ENCODE measurements around the gene LRSAM1.

The LRSAM1 gene

GRCh38 chr9:127536499-127536898 is 85.2 kb downstream of the LRSAM1 start:
- TF ChIP-seq, protein P1, sequence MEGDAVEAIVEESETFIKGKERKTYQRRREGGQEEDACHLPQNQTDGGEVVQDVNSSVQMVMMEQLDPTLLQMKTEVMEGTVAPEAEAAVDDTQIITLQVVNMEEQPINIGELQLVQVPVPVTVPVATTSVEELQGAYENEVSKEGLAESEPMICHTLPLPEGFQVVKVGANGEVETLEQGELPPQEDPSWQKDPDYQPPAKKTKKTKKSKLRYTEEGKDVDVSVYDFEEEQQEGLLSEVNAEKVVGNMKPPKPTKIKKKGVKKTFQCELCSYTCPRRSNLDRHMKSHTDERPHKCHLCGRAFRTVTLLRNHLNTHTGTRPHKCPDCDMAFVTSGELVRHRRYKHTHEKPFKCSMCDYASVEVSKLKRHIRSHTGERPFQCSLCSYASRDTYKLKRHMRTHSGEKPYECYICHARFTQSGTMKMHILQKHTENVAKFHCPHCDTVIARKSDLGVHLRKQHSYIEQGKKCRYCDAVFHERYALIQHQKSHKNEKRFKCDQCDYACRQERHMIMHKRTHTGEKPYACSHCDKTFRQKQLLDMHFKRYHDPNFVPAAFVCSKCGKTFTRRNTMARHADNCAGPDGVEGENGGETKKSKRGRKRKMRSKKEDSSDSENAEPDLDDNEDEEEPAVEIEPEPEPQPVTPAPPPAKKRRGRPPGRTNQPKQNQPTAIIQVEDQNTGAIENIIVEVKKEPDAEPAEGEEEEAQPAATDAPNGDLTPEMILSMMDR (IDR thresholded peaks at IDR 0.05; ENCODE audit: low read depth, low read length): no peak
- TF ChIP-seq MAX (IDR thresholded peaks at IDR 0.05; ENCODE audit: low read depth, low read length): no peak
- no peak for DNase-seq (ENCODE audit: low read depth)
- H3K4me3 ChIP-seq (ENCODE audit: low read depth, low read length): no peak overlapping the region

GRCh38 chr9:127537014-127537413 is 85.7 kb downstream of the LRSAM1 start:
- no peak for TF ChIP-seq MYC (IDR thresholded peaks at IDR 0.05; ENCODE audit: low read depth, low read length)
- TF ChIP-seq MAX (IDR thresholded peaks at IDR 0.05; ENCODE audit: low read depth, low read length): no peak
- TF ChIP-seq, protein P1 (IDR thresholded peaks at IDR 0.05; ENCODE audit: low read depth, low read length): no peak
- no peak for TF ChIP-seq POLR2A (IDR thresholded peaks at IDR 0.05; ENCODE audit: extremely low read depth, insufficient read length)
- no peak overlapping the region for H3K4me3 ChIP-seq (ENCODE audit: low read depth, low read length)
- no peak for DNase-seq (ENCODE audit: low read depth)

- no peak overlapping the region for H3K4me3 ChIP-seq (ENCODE audit: low read depth, low read length)
- TF ChIP-seq POLR2A (IDR thresholded peaks at IDR 0.05; ENCODE audit: extremely low read depth, insufficient read length): no peak
- no peak for DNase-seq (ENCODE audit: low read depth)
Measured at GRCh38 chr9:127537792-127538191, 86.5 kb downstream of the LRSAM1 start.

GRCh38 chr9:127538849-127539258 is 87.5 kb downstream of the LRSAM1 start:
- TF ChIP-seq MAX (IDR thresholded peaks at IDR 0.05; ENCODE audit: low read depth, low read length): no peak
- TF ChIP-seq, protein P1 (IDR thresholded peaks at IDR 0.05; ENCODE audit: low read depth, low read length): no peak
- no peak for TF ChIP-seq MYC (IDR thresholded peaks at IDR 0.05; ENCODE audit: low read depth, low read length)
- no peak for TF ChIP-seq POLR2A (IDR thresholded peaks at IDR 0.05; ENCODE audit: extremely low read depth, insufficient read length)
- H3K4me3 ChIP-seq (ENCODE audit: low read depth, low read length): no peak overlapping the region
- no peak for DNase-seq (ENCODE audit: low read depth)

- TF ChIP-seq, protein P1 (IDR thresholded peaks at IDR 0.05; ENCODE audit: low read depth, low read length): no peak
- no peak for TF ChIP-seq MYC (IDR thresholded peaks at IDR 0.05; ENCODE audit: low read depth, low read length)
- no peak for TF ChIP-seq POLR2A (IDR thresholded peaks at IDR 0.05; ENCODE audit: extremely low read depth, insufficient read length)
- TF ChIP-seq MAX (IDR thresholded peaks at IDR 0.05; ENCODE audit: low read depth, low read length): no peak
- no peak overlapping the region for H3K4me3 ChIP-seq (ENCODE audit: low read depth, low read length)
- no peak for DNase-seq (ENCODE audit: low read depth)
Measured at GRCh38 chr9:127539259-127539981, 88.1 kb downstream of the LRSAM1 start.

- TF ChIP-seq MAX (IDR thresholded peaks at IDR 0.05; ENCODE audit: low read depth, low read length) (no peak), MYC (IDR thresholded peaks at IDR 0.05; ENCODE audit: low read depth, low read length) (no peak), POLR2A (IDR thresholded peaks at IDR 0.05; ENCODE audit: extremely low read depth, insufficient read length) (no peak)
- TF ChIP-seq, protein P1 (IDR thresholded peaks at IDR 0.05; ENCODE audit: low read depth, low read length): no peak
- H3K4me3 ChIP-seq (ENCODE audit: low read depth, low read length): no peak overlapping the region
- no peak for DNase-seq (ENCODE audit: low read depth)
Measured at GRCh38 chr9:127539982-127540663, 88.8 kb downstream of the LRSAM1 start.

Measured in NB4 (cell line).